ENCODE measurements around the gene MADCAM1.

Gene MADCAM1

GRCh38 chr19:525029-525428, 28.7 kb downstream of the MADCAM1 start:
- Histone ChIP-seq H3K4me1 (ENCODE audit: insufficient read depth, low read length, severe bottlenecking) (peaks cover 6% of the 10 kb centered on the region), H3K4me2 (ENCODE audit: low read length) (no peak overlapping the region), H3K27me3 (ENCODE audit: insufficient read depth, low read length) (no peaks in the 10 kb centered on the region), H3K4me3 (ENCODE audit: low read depth, low read length, poor library complexity, severe bottlenecking) (no peak overlapping the region), H3K36me3 (ENCODE audit: insufficient read depth, low read length) (no peaks in the 10 kb centered on the region), H3F3A (ENCODE audit: insufficient read depth, low read length) (no peaks in the 10 kb centered on the region), H3K9me2 (ENCODE audit: low read depth, low read length) (no peaks in the 10 kb centered on the region), H4K20me1 (ENCODE audit: insufficient read depth, low read length) (no peaks in the 10 kb centered on the region), H3K9ac (ENCODE audit: low read length) (no peak overlapping the region), H2AFZ (ENCODE audit: low read length) (no peak overlapping the region), H3K27ac (ENCODE audit: low read depth, low read length, poor library complexity, severe bottlenecking) (no peak overlapping the region), H3K9me3 (ENCODE audit: low read length) (no peaks in the 10 kb centered on the region), H3K79me2 (ENCODE audit: insufficient read depth, low read length) (no peaks in the 10 kb centered on the region)
- TF ChIP-seq EZH2 (IDR thresholded peaks at IDR 0.05; ENCODE audit: borderline replicate concordance, low read length) (no peak), CTCF (IDR thresholded peaks at IDR 0.05; ENCODE audit: low read length) (no peak)

GRCh38 chr19:525857-526419, 29.7 kb downstream of the MADCAM1 start:
- Histone ChIP-seq H3K79me2 (ENCODE audit: insufficient read depth, low read length) (no peaks in the 10 kb centered on the region), H3K4me2 (ENCODE audit: low read length) (no peak overlapping the region), H3K27ac (ENCODE audit: low read depth, low read length, poor library complexity, severe bottlenecking) (no peak overlapping the region), H4K20me1 (ENCODE audit: insufficient read depth, low read length) (no peaks in the 10 kb centered on the region), H2AFZ (ENCODE audit: low read length) (no peak overlapping the region), H3K27me3 (ENCODE audit: insufficient read depth, low read length) (no peaks in the 10 kb centered on the region), H3K4me3 (ENCODE audit: low read depth, low read length, poor library complexity, severe bottlenecking) (no peak overlapping the region), H3K36me3 (ENCODE audit: insufficient read depth, low read length) (no peaks in the 10 kb centered on the region), H3K4me1 (ENCODE audit: insufficient read depth, low read length, severe bottlenecking) (peaks cover 11% of the 10 kb centered on the region), H3F3A (ENCODE audit: insufficient read depth, low read length) (no peaks in the 10 kb centered on the region), H3K9ac (ENCODE audit: low read length) (no peak overlapping the region), H3K9me2 (ENCODE audit: low read depth, low read length) (no peaks in the 10 kb centered on the region), H3K9me3 (ENCODE audit: low read length) (no peaks in the 10 kb centered on the region)
- no peak for TF ChIP-seq CTCF (IDR thresholded peaks at IDR 0.05; ENCODE audit: low read length)

DNA sequence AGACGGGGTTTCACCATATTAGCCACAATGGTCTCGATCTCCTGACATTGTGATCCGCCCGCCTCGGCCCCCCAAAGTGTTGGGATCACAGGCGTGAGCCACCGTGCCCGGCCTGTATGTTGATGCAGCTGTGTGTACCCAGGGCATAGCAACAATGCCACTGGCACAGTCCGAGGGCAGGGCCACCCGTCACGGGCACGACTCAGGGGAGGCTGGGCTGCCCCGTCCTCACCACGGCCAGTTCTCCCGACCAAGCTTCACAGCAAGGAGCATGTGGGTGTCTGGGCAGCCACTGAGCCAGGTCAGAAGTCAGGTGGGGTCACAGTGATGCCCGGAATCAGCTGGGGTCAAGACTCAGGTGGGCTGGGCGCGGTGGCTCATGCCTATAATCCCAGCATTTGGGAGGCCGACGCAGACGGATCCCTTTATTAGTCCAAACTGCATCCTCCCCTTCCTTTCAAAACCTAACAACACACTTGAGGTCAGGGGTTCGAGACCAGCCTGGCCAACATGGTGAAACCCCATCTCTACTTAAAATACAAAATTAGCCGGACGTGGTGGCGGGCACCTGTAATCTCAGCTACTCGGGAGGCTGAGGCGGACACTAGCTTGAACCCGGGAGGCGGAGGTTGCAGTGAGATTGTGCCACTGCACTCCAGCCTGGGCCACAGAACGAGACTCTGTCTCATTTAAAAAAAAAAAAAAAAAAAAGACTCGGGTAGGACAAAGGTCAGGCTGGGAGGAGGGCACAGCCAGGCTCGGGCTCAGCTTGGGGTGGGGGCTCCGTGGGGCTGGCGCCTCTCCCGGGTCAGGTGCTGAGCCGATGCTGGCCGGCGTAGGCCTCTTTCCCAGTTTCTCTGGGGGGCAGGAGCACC, 34.1 kb downstream of the MADCAM1 start:
- Histone ChIP-seq H3K36me3 (ENCODE audit: insufficient read depth, low read length) (no peaks in the 10 kb centered on the region), H2AFZ (ENCODE audit: low read length) (no peak overlapping the region), H3F3A (ENCODE audit: insufficient read depth, low read length) (no peaks in the 10 kb centered on the region), H4K20me1 (ENCODE audit: insufficient read depth, low read length) (no peaks in the 10 kb centered on the region), H3K4me2 (ENCODE audit: low read length) (peak overlapping the region; percentile 74), H3K79me2 (ENCODE audit: insufficient read depth, low read length) (no peaks in the 10 kb centered on the region), H3K4me3 (ENCODE audit: low read depth, low read length, poor library complexity, severe bottlenecking) (peak overlapping the region; percentile 90), H3K9ac (ENCODE audit: low read length) (peak overlapping the region; percentile 87), H3K27ac (ENCODE audit: low read depth, low read length, poor library complexity, severe bottlenecking) (no peak overlapping the region), H3K9me2 (ENCODE audit: low read depth, low read length) (no peaks in the 10 kb centered on the region), H3K9me3 (ENCODE audit: low read length) (no peaks in the 10 kb centered on the region), H3K4me1 (ENCODE audit: insufficient read depth, low read length, severe bottlenecking) (peaks cover 25% of the 10 kb centered on the region), H3K27me3 (ENCODE audit: insufficient read depth, low read length) (no peaks in the 10 kb centered on the region)
- TF ChIP-seq EZH2 (IDR thresholded peaks at IDR 0.05; ENCODE audit: borderline replicate concordance, low read length) (no peak), CTCF (IDR thresholded peaks at IDR 0.05; ENCODE audit: low read length) (no peak)
